ENCODE results near the gene WWC2.

The WWC2 gene

DNA sequence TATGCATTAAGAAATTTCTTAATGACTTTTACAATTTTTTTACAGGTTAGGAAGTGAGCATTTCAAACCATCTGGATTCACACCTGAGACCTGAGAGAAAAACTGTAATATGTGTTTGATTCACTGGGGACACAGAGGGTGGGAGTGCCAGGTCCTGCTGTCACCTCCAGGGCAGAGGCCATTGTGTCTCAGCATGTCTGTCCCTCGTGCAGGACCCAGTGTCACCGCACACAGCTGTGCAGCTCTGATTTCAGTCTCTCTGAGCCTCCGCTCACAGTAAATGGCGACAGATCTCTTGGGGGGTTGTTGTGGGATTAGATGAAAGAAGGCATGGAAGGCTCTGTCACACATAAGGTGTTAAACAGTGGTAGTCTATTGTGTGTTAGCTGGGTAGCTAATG is 246.2 kb downstream of the WWC2 start:
- no peak overlapping the region for H3K4me3 ChIP-seq (ENCODE audit: low read length)
- TF ChIP-seq, protein P1, sequence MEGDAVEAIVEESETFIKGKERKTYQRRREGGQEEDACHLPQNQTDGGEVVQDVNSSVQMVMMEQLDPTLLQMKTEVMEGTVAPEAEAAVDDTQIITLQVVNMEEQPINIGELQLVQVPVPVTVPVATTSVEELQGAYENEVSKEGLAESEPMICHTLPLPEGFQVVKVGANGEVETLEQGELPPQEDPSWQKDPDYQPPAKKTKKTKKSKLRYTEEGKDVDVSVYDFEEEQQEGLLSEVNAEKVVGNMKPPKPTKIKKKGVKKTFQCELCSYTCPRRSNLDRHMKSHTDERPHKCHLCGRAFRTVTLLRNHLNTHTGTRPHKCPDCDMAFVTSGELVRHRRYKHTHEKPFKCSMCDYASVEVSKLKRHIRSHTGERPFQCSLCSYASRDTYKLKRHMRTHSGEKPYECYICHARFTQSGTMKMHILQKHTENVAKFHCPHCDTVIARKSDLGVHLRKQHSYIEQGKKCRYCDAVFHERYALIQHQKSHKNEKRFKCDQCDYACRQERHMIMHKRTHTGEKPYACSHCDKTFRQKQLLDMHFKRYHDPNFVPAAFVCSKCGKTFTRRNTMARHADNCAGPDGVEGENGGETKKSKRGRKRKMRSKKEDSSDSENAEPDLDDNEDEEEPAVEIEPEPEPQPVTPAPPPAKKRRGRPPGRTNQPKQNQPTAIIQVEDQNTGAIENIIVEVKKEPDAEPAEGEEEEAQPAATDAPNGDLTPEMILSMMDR (conservative IDR thresholded peaks at IDR 0.05; ENCODE audit: low read depth, low read length): no peak
- no peak for DNase-seq (ENCODE audit: low read depth)

DNA sequence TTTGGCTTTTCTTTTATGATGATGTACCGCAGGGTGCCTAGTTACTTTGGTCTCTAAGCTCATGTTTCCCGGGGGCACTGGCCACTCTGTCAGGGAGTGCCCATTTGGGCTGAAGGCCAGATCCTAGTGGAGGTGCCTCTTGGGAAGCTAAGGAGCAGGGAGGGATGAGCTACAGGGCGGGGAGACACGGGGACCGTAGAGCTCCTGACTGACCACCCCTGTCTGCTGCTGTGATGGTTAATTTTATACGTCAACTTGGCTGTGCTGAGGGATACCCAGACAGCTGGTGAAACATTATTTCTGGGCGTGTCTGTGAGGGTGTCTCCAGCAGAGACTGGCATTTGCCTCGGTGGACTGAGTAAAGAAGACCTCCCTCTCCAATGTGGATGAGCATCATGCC is 248.1 kb downstream of the WWC2 start:
- DNase-seq (ENCODE audit: low read depth): no peak
- no peak overlapping the region for H3K4me3 ChIP-seq (ENCODE audit: low read length)
- TF ChIP-seq, protein P1 (conservative IDR thresholded peaks at IDR 0.05; ENCODE audit: low read depth, low read length): no peak

DNA sequence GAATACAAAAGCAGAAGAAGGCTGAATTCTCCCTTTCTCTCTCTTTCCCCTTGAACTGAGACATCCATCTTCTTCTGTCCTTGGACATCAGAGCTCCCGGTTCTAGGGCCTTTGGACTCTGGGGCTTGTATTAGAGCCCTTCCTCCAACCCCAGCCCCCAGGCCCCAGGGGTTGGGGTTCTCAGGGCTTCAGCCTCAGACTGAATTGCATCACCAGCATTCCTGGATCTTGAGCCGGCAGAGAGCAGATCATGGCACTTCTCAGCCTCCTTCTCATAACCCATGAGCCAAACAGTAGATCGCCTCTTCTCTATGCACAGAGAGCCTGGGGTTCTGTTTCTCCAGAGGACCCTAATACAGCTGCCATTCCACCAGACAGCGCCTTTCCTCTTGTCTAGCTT is 248.5 kb downstream of the WWC2 start:
- TF ChIP-seq, protein P1 (conservative IDR thresholded peaks at IDR 0.05; ENCODE audit: low read depth, low read length): no peak
- no peak for DNase-seq (ENCODE audit: low read depth)

DNA sequence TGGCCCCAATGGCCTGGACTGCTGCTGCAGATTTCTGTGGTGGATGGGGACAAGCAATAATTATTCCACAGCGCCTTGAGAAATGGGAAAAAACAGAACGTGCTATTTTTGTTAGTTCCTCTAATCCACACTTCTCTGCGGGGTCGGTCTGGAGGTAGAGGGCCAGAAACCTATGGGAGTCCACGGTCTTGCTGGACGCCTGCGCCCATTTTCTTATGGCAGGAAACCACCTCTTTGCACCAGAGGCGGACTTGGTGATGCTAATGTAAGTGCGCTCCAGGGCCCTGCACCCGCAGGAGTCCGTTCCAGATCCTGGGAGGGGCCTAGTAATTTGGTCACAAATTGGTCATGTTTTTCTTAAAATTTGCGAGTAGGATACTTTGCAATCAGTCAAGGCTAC is 249.1 kb downstream of the WWC2 start:
- no peak overlapping the region for H3K4me3 ChIP-seq (ENCODE audit: low read length)
- TF ChIP-seq, protein P1 (conservative IDR thresholded peaks at IDR 0.05; ENCODE audit: low read depth, low read length): no peak
- DNase-seq (ENCODE audit: low read depth): no peak

More for the DNA sequence above, 248.5 kb downstream of the WWC2 start:
- H3K4me3 ChIP-seq (ENCODE audit: low read length): no peak overlapping the region

DNA sequence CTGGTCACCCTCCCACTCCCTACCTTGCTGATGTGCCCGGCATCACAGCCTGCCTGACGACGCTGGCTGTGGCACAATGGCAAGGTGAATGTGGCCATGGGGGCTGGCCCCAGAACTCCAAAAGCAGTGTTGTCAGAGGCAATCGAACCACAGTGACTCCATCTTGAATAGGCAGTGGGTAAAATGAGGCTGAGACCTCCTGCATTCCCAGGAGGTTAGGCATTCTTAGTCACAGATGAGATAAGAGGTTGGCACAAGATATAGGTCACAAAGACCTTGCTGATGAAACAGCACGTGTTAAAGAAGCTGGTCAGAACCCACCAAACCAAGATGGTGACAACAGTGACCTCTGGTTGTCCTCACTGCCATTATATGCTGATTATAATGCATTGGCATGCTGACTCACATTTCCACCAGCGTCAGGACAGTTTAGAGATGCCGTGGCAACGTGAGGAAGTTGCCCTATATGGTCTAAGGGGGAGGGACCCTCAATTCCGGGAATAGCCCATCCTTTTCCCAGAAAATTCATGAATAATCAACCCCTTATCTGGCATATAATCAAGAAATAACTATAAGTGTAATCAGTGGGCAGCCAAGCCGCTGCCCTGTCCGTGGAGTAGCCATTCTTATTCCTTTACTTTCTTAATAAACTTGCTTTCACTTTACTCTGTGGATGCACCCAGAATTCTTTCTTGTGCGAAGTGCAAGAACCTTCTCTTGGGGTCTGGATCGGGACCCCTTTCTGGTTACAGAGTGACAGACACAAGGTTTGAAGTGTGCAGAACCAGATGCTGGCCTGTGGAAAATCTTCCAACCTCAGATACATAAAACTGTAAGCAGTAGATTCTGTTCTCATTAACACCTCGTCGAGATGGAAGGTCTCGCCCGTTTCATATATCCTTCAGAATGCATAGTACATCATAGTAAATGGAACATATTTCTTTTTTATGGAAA is 249.9 kb downstream of the WWC2 start:
- peak; percentile 68 for DNase-seq (ENCODE audit: low read depth)
- no peak overlapping the region for H3K4me3 ChIP-seq (ENCODE audit: low read length)
- TF ChIP-seq, protein P1 (conservative IDR thresholded peaks at IDR 0.05; ENCODE audit: low read depth, low read length): no peak

DNA sequence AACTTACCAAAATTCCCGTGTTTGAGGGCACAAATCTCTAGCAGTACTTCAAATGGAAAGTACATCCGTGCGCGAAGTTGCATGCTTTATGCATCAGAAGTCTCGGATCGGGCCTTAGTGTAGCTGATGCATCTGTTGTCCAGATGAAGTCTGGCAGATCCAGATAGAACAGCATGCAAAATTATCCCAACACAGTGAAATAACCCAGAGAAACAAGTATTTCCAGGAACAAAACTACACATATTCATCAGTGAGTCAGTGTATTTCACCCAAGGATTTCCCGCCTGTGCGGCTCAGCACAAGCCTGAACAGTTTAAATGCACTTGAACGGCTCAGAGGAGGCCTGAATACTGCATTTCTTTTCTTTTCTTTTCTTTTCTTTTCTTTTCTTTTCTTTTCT is 250.6 kb downstream of the WWC2 start:
- no peak overlapping the region for H3K4me3 ChIP-seq (ENCODE audit: low read length)
- TF ChIP-seq, protein P1 (conservative IDR thresholded peaks at IDR 0.05; ENCODE audit: low read depth, low read length): no peak
- no peak for DNase-seq (ENCODE audit: low read depth)
